Right cardiac atrium (tissue), 5 donors: ENCODE results near the gene EIF4ENIF1. TPM values are rescaled to one million over a fixed set of nuclear protein-coding genes. Genes with fewer than 3 reads are reported as not detected.
"Not testable (repeated sequence)": the region's sequence is repeated elsewhere in the genome, so short reads cannot be mapped to it uniquely, and the experiment has no call there.

ENCODE experiments used
- ATAC-seq, 2 donors: fragments of 200-7000 bp; cut with Tn5 transposase; one replicate each; pipeline versions ENCODE4 v1.8.0 to v1.9.1; 2020; ENCODE audit warnings: moderate library complexity in 2 of 2, mild to moderate bottlenecking in 1 of 2
- DNase-seq, 3 donors: peaks; one replicate each; pipeline ENCODE4 v3.0.0-alpha.2; 2020
- H3K27ac ChIP-seq: one replicate; pipeline ENCODE4 v1.5.1; 2013; ENCODE audit warnings: mild to moderate bottlenecking, low read length, control low read depth, moderate library complexity
- H3K27me3 ChIP-seq: one replicate; pipeline ENCODE4 v1.6.1; 2013; ENCODE audit not compliant: control insufficient read depth, insufficient read depth
- H3K4me1 ChIP-seq: one replicate; pipeline ENCODE4 v1.6.1; 2013; ENCODE audit warnings: low read length; ENCODE audit not compliant: control insufficient read depth, insufficient read depth
- H3K4me3 ChIP-seq: one replicate; pipeline ENCODE4 v1.5.1; 2013; ENCODE audit warnings: low read length, control low read depth
- H3K9me3 ChIP-seq: one replicate; pipeline ENCODE4 v1.6.1; 2013; ENCODE audit warnings: low read length; ENCODE audit not compliant: control insufficient read depth
- WGBS: extraction: QIAGEN DNeasy Blood & Tissue Kit; methylation state at CpG from one replicate; pipeline ENCODE4 v1.1.7; 2013; 5-methylcytosine and 5-hydroxymethylcytosine counted together
- intact Hi-C, 4 donors: fragments of 100-400 bp; cut with DNase I; formaldehyde crosslinking; loops; one replicate each; pipeline versions ENCODE4 v1.11.0 to v1.14.0; 2022 to 2023
- polyA plus RNA-seq: library from polyadenylated mRNA; stranded (reverse); fragments of 200-250 nt; gene quantifications from one replicate; pipeline ENCODE4 v1.2.3, GENCODE V29; 2013
- total RNA-seq, 4 donors: library from RNA; stranded (reverse); fragmentation: NEBNext Ultra II Directional; extraction: Animal tissue kit (Norgen Biotek cat#: 25700); gene quantifications; one replicate each; pipeline ENCODE4 v1.2.1, GENCODE V29; 2021
- donor health status: healthy with polysubstance abuse.
- donor health status: DM: no; HTN: yes; CAD: no.
- donor health status: DM: no; HTN: no; CAD: no.
- donor health status: DM: no; HTN: yes; CAD: no; lungs with severe emphysema.
- donor health status: DM: yes; HTN: yes; CAD: no.

The EIF4ENIF1 gene
- total and polyA plus RNA-seq, 5 donors: 10.0 to 37.9 (median 25.7) TPM

GRCh38 chr22:31491218-31491962 lies 1.7 kb upstream of the EIF4ENIF1 start:
- WGBS: 79% methylated on average over 8 of the region's 8 CpGs
- H3K4me1 ChIP-seq: peaks cover 1% of the 10 kb centered on the region
- H3K4me3 ChIP-seq: no peak overlapping the region
- no peaks in the 10 kb centered on the region for H3K9me3 ChIP-seq
- no peak for ATAC-seq
- H3K27me3 ChIP-seq: no peaks in the 10 kb centered on the region
- no peak for DNase-seq
- no peak overlapping the region for H3K27ac ChIP-seq
- intact Hi-C loops: no loop called here

GRCh38 chr22:31490496-31490925 lies 869 bp upstream of the EIF4ENIF1 start:
- under 1% methylated on average over 15 of the region's 15 CpGs for WGBS
- ATAC-seq (peak; percentile 54 to 63), DNase-seq (peak; percentile 21 to 74 (median 68))
- Histone ChIP-seq H3K27ac (peak overlapping the region; percentile 96), H3K27me3 (no peaks in the 10 kb centered on the region), H3K4me1 (peaks cover 1% of the 10 kb centered on the region), H3K4me3 (peak overlapping the region; percentile 83), H3K9me3 (no peaks in the 10 kb centered on the region)
- intact Hi-C loops: no loop called here

- no peaks in the 10 kb centered on the region for H3K9me3 ChIP-seq
- peak overlapping the region; percentile 83 for H3K4me3 ChIP-seq
- DNase-seq (peak; percentile 57 to 73 (median 65)), ATAC-seq (peak; percentile 22 to 46)
- no peaks in the 10 kb centered on the region for H3K27me3 ChIP-seq
- peak overlapping the region; percentile 46 for H3K27ac ChIP-seq
- H3K4me1 ChIP-seq: peaks cover 1% of the 10 kb centered on the region
- WGBS: under 1% methylated on average over 61 of the region's 61 CpGs
- intact Hi-C loops: no loop called here
Observed at GRCh38 chr22:31488988-31489617, 539 bp downstream of the EIF4ENIF1 start.

- DNase-seq (no peak), ATAC-seq (no peak)
- peaks cover 1% of the 10 kb centered on the region for H3K4me1 ChIP-seq
- no peak overlapping the region for H3K27ac ChIP-seq
- no peaks in the 10 kb centered on the region for H3K9me3 ChIP-seq
- H3K4me3 ChIP-seq: peak overlapping the region; percentile 83
- H3K27me3 ChIP-seq: no peaks in the 10 kb centered on the region
- intact Hi-C loops: no loop called here
- WGBS: 77% methylated on average over 6 of the region's 6 CpGs
Observed at GRCh38 chr22:31488346-31488883, 1.2 kb downstream of the EIF4ENIF1 start.

GRCh38 chr22:31486951-31487350 lies 2.7 kb downstream of the EIF4ENIF1 start:
- DNase-seq: no peak
- intact Hi-C loops: no loop called here
- Histone ChIP-seq H3K27ac (no peak overlapping the region), H3K4me1 (peaks cover 1% of the 10 kb centered on the region), H3K4me3 (no peak overlapping the region), H3K9me3 (no peaks in the 10 kb centered on the region), H3K27me3 (no peaks in the 10 kb centered on the region)
- ATAC-seq: no peak
- 98% methylated on average over 2 of the region's 2 CpGs for WGBS

- 94% methylated on average over 11 of the region's 11 CpGs for WGBS
- H3K4me3 ChIP-seq, ATAC-seq, DNase-seq, intact Hi-C loops, H3K9me3 ChIP-seq, H3K27ac ChIP-seq, H3K27me3 ChIP-seq, H3K4me1 ChIP-seq: not testable (repeated sequence)
Observed at GRCh38 chr22:31486369-31486768, 3.3 kb downstream of the EIF4ENIF1 start.

- H3K27me3 ChIP-seq, H3K4me3 ChIP-seq, H3K4me1 ChIP-seq, ATAC-seq, H3K9me3 ChIP-seq, intact Hi-C loops, H3K27ac ChIP-seq, DNase-seq: not testable (repeated sequence)
- WGBS: 90% methylated on average over 8 of the region's 8 CpGs
Observed at GRCh38 chr22:31482470-31482869, 7.2 kb downstream of the EIF4ENIF1 start.

GRCh38 chr22:31481129-31481528 lies 8.5 kb downstream of the EIF4ENIF1 start:
- DNase-seq: no peak
- Histone ChIP-seq H3K9me3 (no peaks in the 10 kb centered on the region), H3K4me3 (no peak overlapping the region), H3K4me1 (peaks cover 2% of the 10 kb centered on the region), H3K27ac (no peak overlapping the region), H3K27me3 (no peaks in the 10 kb centered on the region)
- intact Hi-C loops: no loop called here
- 90% methylated on average over 3 of the region's 3 CpGs for WGBS
- ATAC-seq: no peak

GRCh38 chr22:31477329-31477728 lies 12.3 kb downstream of the EIF4ENIF1 start:
- peaks cover 2% of the 10 kb centered on the region for H3K4me1 ChIP-seq
- ATAC-seq: no peak
- no peaks in the 10 kb centered on the region for H3K27me3 ChIP-seq
- H3K27ac ChIP-seq: no peak overlapping the region
- H3K9me3 ChIP-seq: no peaks in the 10 kb centered on the region
- intact Hi-C loops: no loop called here
- WGBS: 95% methylated on average over 4 of the region's 4 CpGs
- no peak for DNase-seq
- H3K4me3 ChIP-seq: no peak overlapping the region

GRCh38 chr22:31475800-31476199 lies 13.8 kb downstream of the EIF4ENIF1 start:
- H3K27ac ChIP-seq: no peak overlapping the region
- no peak overlapping the region for H3K4me3 ChIP-seq
- no peaks in the 10 kb centered on the region for H3K9me3 ChIP-seq
- ATAC-seq: no peak
- H3K27me3 ChIP-seq: no peaks in the 10 kb centered on the region
- H3K4me1 ChIP-seq: peaks cover 2% of the 10 kb centered on the region
- WGBS: 83% methylated on average over 3 of the region's 3 CpGs
- intact Hi-C loops: no loop called here
- no peak for DNase-seq

GRCh38 chr22:31474743-31475142 lies 14.9 kb downstream of the EIF4ENIF1 start:
- ATAC-seq (no peak), DNase-seq (no peak)
- intact Hi-C loops: no loop called here
- Histone ChIP-seq H3K4me3 (no peak overlapping the region), H3K9me3 (no peaks in the 10 kb centered on the region), H3K27ac (no peak overlapping the region), H3K27me3 (no peaks in the 10 kb centered on the region), H3K4me1 (peaks cover 2% of the 10 kb centered on the region)
- 97% methylated on average over 2 of the region's 2 CpGs for WGBS
